H1 (cell line): ENCODE results near the gene VWA3B.

Source experiments
- EGR1 ChIP-seq: IDR thresholded peaks from 2 replicates; pipeline ENCODE4 v1.6.1; 2011; ENCODE audit warnings: low read depth, low read length, borderline replicate concordance
- TF ChIP-seq, protein P1 (sequence below): IDR thresholded peaks from 2 replicates; pipeline ENCODE4 v1.6.1; 2011; ENCODE audit warnings: low read depth, mild to moderate bottlenecking, low read length; ENCODE audit not compliant: insufficient read depth

DNA sequence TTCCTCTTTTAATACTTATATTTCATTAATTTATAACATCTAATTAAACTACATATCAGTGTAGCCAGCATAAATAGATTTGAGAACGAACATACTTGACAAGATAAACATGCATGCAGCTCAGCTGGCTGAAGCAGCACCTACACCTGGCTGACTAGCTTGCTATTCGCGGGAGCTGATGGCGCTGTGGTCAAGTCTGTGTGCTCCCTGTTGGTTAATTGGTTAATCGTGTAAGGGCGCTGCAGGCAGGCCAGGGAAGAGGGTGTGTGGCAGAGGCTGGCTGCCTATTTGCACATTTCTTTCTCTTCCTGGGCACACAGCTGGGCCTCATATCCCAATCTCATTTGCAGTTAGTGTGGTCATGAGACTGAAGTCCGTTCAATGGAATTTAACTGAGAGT lies 14.5 kb upstream of the VWA3B start:
- TF ChIP-seq, protein P1, sequence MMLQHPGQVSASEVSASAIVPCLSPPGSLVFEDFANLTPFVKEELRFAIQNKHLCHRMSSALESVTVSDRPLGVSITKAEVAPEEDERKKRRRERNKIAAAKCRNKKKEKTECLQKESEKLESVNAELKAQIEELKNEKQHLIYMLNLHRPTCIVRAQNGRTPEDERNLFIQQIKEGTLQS: no peak
- TF ChIP-seq EGR1: no peak
